MM.1S (cell line): Measurements from ENCODE around the gene CHRNE.

Experiments used
- EZH2 ChIP-seq: fragments of 300-600 bp; sonication (generic); optimal IDR thresholded peaks from 2 replicates; pipeline ENCODE3; 2017; ENCODE audit warnings: low read depth, mild to moderate bottlenecking, antibody characterized with exemption, low read length, mixed read lengths
- EZH2phosphoT487 ChIP-seq: fragments of 300-600 bp; sonication (generic); IDR thresholded peaks from 2 replicates; pipeline ENCODE4 v1.6.1; 2018; ENCODE audit warnings: antibody characterized with exemption, low read length
- TF ChIP-seq, protein P1 (sequence below): fragments of 300-600 bp; sonication (generic); IDR thresholded peaks from 2 replicates; pipeline ENCODE4 v1.5.1; 2016; ENCODE audit warnings: antibody characterized with exemption, low read length, mixed read lengths

DNA sequence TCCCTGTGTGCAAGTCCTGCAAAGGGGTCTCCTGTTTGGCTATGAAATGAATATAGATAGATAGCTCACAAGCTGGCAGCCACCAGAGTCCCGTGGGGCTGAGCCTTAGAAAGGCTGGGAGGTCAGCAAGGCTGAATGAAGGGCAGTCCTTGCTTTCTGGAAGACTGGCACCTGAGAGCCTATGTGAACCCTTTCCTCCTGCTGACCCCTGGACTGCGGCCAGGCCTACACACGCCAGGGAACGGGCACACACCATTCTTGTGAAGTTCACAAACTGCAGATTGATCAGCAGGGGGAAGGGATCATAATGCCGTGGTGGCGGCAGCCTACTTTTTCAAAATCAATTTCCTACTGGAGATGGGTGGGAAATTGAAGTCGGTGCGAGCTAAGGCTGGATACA is 4.5 kb downstream of the CHRNE start:
- TF ChIP-seq, protein P1, sequence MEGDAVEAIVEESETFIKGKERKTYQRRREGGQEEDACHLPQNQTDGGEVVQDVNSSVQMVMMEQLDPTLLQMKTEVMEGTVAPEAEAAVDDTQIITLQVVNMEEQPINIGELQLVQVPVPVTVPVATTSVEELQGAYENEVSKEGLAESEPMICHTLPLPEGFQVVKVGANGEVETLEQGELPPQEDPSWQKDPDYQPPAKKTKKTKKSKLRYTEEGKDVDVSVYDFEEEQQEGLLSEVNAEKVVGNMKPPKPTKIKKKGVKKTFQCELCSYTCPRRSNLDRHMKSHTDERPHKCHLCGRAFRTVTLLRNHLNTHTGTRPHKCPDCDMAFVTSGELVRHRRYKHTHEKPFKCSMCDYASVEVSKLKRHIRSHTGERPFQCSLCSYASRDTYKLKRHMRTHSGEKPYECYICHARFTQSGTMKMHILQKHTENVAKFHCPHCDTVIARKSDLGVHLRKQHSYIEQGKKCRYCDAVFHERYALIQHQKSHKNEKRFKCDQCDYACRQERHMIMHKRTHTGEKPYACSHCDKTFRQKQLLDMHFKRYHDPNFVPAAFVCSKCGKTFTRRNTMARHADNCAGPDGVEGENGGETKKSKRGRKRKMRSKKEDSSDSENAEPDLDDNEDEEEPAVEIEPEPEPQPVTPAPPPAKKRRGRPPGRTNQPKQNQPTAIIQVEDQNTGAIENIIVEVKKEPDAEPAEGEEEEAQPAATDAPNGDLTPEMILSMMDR, result no peak
- TF ChIP-seq EZH2phosphoT487 (no peak), EZH2 (no peak)
